Skin epidermis (tissue), 12 donors: ENCODE data around the gene LTBR.

Experiments used
- H3K27ac ChIP-seq, 21 experiments: fragments of 200-600 bp; sonication (generic) in 11 of 21; one replicate each; pipeline ENCODE4 v1.5.0; 2020; ENCODE audit warnings: mild to moderate bottlenecking in 3 of 21, inconsistent platforms in 2 of 21, moderate library complexity in 2 of 21
- H3K4me3 ChIP-seq, 7 experiments: fragments of 200-600 bp; sonication (generic) in 2 of 7; one replicate each; pipeline ENCODE4 v1.5.0; 2020; ENCODE audit warnings: inconsistent platforms in 2 of 7, mild to moderate bottlenecking in 2 of 7, moderate library complexity in 1 of 7

Gene LTBR

DNA sequence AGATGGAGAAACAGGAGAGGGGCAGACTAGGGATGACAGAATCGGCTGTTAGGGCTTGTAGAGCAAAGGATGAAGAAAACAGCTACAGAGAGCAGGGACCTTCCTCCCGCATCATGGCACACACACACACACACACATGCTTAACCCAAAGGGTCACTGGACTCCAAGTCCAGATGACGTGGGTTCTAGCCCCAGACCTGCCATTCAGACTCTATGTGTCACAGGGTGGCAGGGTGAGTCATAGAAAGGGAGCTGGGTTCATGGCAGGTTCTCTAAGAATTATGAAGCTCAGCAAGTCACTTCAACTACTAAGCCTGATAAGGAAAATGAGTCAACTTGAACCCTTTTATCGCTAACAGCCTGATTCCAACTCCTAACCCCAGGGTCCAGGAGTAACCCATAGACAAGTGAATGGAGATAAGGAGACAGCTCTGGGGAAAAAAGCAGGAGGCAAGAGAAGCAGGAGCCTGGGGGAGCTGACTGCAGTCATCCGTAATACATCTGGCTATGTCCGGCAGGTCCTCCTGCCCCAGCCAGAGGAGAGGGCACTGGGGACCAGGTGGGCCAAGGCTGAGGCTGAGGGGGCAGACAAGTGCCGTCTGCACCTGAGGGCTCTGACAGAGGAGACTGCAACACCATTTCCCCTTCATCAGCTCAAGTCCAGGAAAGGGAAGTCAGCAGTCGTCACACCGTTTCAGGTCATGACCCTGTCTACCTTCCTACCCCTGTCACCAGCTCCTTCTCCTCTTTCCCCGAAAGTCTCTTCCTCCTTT, 38.5 kb upstream of the LTBR start:
- Histone ChIP-seq H3K27ac (peak overlapping the region in 16 of 21 experiments; percentile 20 to 78 (median 50)), H3K4me3 (peak overlapping the region in 1 of 7 experiments; percentile 0)

DNA sequence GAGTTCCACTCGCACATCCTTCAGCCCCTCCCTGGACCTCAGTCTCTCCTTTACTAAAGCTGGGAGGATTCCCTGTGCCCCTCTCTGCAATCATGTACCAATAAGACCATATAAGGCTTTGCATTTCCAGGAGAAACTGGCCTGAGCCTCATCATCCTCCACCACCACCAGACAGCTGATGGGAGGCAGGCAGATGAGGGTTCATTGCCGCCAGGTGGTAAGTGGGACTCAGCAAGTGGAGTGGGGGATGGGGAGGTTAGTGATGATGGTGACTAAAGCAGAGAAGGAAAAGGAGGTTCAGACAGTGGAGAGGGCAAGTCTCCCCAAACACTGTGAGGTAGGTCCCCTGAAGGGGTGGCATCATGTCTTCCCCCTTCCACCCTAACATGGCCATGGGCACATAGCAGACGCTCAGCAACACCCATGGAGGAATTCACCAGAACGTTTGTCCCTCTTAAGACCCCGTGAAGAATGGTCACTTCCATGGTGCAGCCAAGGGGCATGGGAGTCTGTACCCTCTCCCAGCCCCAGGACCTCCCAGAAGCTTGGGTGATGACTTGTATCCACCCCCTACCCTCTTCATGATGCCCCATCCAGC, 37.6 kb upstream of the LTBR start:
- H3K4me3 ChIP-seq: peak overlapping the region in 1 of 7 experiments; percentile 0
- peak overlapping the region in 14 of 21 experiments; percentile 20 to 78 (median 59) for H3K27ac ChIP-seq

DNA sequence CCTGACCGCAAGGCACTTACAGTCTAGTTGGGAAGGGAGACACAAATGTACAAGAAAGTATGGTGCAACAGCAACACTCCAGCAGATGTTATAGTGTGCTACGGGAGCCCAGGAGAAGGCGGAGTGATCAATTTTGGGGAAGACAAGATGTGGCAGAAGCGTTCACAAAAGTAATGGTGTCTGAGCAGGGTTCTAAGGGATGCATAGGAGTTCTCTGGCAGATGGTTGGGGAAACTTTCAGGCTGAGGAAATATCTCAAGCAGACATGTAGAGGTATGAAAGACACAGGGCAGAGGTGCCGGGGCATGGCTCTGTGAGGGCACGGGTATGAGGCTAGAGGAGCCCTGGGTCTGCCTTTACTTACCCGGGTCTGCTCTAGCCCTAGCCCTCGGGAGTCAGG, 37.0 kb upstream of the LTBR start:
- no peak overlapping the region for H3K4me3 ChIP-seq
- peak overlapping the region in 16 of 21 experiments; percentile 1 to 80 (median 68) for H3K27ac ChIP-seq

DNA sequence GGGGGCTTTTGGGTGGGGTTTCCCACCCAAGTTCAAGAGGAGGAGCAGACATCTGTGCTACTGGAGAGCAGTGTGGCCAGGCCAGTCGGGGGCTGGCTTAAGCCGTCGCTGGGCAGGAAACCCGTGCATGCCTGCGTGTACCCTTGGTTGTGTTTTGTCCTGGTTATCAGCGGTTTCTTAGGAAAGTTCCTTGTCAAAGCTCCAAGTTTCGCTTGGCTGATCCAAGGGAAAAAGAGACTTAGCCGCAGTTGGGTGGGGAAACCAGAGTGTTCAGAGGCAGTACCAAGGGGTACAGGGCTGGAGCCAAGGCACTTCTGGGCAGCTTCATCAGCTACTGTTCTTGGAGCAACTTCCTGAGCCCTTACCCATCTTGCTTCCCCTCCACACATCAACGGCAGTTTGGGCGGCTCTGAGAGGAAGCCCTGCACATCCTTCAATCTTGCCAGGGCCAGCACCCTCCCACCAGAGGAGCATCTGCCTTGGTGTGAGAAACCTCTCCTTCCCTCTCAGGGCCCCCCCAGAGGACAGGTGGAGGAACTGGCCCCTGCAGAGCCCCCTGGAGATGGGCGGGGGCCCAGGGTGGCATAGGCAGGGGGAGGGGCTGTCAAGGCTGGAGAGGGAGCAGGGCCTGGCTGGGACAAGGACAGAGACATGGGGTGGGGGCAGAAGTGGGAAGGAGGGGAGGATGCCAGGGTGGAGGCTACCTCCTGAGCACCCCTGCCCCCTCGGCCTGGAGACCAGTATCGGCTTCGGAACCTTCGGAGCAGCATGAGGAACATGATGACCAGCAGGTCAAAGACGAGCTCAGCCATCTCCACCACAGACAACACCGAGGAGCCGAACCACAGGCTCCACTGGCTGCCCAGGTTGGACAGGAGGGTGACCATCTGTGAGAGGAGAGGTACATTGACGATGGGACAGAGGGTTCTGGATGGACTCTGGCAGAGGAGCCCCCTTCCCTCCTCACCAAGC, 36.3 kb upstream of the LTBR start:
- Histone ChIP-seq H3K4me3 (no peak overlapping the region), H3K27ac (peak overlapping the region in 16 of 21 experiments; percentile 1 to 80 (median 68))

- no peak overlapping the region for H3K4me3 ChIP-seq
- peak overlapping the region in 4 of 21 experiments; percentile 2 to 27 (median 16) for H3K27ac ChIP-seq
Observed at GRCh38 chr12:6351622-6352021, 32.3 kb upstream of the LTBR start.

GRCh38 chr12:6352193-6353173, 31.5 kb upstream of the LTBR start:
- peak overlapping the region in 14 of 21 experiments; percentile 3 to 63 (median 36) for H3K27ac ChIP-seq

GRCh38 chr12:6354495-6355393, 29.2 kb upstream of the LTBR start:
- H3K27ac ChIP-seq: no peak overlapping the region
- no peak overlapping the region for H3K4me3 ChIP-seq

More at GRCh38 chr12:6352193-6353173, 31.5 kb upstream of the LTBR start:
- H3K4me3 ChIP-seq: no peak overlapping the region

DNA sequence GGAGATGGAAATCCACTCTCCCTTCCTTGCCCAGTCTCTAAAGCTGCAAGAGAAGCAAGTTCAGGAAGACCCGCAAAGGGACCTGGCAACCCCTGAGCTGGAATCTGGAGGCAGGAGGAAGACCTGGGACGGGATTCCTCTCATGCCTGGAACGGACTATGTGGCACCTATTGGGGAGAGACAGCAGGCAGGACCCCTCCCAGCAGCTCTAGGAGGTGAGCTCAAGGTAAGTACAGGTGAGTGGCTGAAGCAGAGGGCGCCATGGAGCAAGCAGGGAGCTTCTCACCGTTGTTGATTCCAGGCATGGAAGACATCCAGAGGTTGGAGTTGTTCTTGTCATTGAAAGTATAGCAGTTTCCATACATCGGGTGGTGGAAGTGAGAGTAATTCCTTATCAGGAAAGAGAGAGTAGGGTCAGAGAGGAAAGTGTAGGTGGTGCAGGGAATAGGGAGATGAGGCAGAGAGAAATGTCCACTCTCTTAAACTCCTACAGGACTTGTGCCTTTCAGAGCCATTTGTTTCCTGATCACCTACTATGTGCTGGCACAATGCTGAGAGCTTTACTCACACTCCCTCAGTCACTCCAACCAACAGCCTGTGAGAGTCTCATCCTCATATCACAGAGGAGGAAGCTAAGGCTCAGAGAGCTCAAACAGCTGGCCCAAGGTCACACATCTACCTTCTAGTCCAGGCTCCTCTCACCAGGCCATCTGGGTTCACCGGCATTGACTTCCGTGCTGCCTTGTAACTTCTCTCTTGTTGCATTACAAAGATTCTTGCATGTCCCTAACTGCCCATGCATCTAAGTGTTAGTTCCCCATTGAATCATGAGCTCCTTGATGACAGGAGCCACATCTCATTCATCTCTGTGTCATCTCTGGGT, 28.2 kb upstream of the LTBR start:
- H3K4me3 ChIP-seq: no peak overlapping the region
- H3K27ac ChIP-seq: no peak overlapping the region

- H3K4me3 ChIP-seq: no peak overlapping the region
- H3K27ac ChIP-seq: no peak overlapping the region
Observed at GRCh38 chr12:6356374-6356820, 27.6 kb upstream of the LTBR start.

DNA sequence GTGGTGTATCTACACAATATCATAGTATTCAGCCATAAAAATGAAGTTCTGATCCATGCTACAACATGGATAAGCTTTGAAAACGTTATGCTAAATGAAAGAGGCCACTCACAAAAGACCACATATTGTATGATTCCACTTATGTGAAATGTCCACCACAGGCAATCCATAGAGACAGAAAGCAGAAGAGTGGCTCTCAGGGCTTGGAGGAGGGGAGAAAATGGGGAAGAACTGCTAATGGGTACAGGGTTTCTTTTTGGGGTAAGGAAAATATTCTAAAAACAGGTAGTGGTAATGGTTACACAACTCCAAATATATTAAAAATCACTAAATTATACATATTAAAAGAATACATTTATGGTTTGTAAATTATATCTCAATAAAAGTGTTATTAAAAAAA, 25.1 kb upstream of the LTBR start:
- no peak overlapping the region for H3K4me3 ChIP-seq
- H3K27ac ChIP-seq: no peak overlapping the region

- H3K27ac ChIP-seq: no peak overlapping the region
Observed at GRCh38 chr12:6360080-6360571, 23.8 kb upstream of the LTBR start.

GRCh38 chr12:6360578-6361490, 23.1 kb upstream of the LTBR start:
- Histone ChIP-seq H3K27ac (peak overlapping the region in 10 of 21 experiments; percentile 13 to 89 (median 31)), H3K4me3 (no peak overlapping the region)

More at GRCh38 chr12:6360080-6360571, 23.8 kb upstream of the LTBR start:
- H3K4me3 ChIP-seq: no peak overlapping the region

- H3K27ac ChIP-seq: peak overlapping the region in 13 of 21 experiments; percentile 13 to 96 (median 40)
- no peak overlapping the region for H3K4me3 ChIP-seq
Observed at GRCh38 chr12:6361834-6362233, 22.1 kb upstream of the LTBR start.

GRCh38 chr12:6362403-6362802, 21.6 kb upstream of the LTBR start:
- Histone ChIP-seq H3K27ac (peak overlapping the region in 15 of 21 experiments; percentile 6 to 96 (median 52)), H3K4me3 (no peak overlapping the region)

DNA sequence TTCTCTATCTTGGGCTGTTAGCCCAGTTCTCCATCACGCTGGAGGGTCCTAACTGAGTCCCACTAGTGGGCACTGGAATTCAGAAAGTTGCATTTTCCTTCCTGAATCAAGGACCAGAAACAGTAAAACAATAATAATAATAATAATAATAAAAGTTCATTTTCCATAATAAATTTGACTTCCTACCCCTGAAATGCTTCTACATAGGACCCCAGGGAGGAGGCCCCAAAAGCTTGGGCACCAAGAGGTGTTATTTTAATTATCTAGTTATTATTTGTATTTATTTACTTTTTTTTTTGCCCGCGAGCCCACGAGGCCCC, 21.0 kb upstream of the LTBR start:
- peak overlapping the region; percentile 51 to 73 (median 52) for H3K4me3 ChIP-seq
- peak overlapping the region in 20 of 21 experiments; percentile 78 to 97 (median 93) for H3K27ac ChIP-seq
